HG02763 (cell line): ENCODE measurements around the gene DUSP18.
"Not testable (repeated sequence)": the region's sequence is repeated elsewhere in the genome, so short reads cannot be mapped to it uniquely, and the experiment has no call there.

Experiments
- ATAC-seq: cut with Tn5 transposase; IDR thresholded peaks from one replicate; pipeline ENCODE4 v1.9.1; 2021; ENCODE audit warnings: mild to moderate bottlenecking, moderate library complexity; ENCODE audit not compliant: unreplicated experiment

Gene DUSP18

GRCh38 chr22:30640839-30641430, 26.7 kb downstream of the DUSP18 start:
- ATAC-seq = no peak

- no peak for ATAC-seq
Observed at GRCh38 chr22:30640361-30640760, 27.3 kb downstream of the DUSP18 start.

- ATAC-seq = no peak
Observed at GRCh38 chr22:30637701-30638114, 30.0 kb downstream of the DUSP18 start.

GRCh38 chr22:30636226-30637077, 31.2 kb downstream of the DUSP18 start:
- ATAC-seq = no peak

- ATAC-seq = peak; percentile 66
Observed at GRCh38 chr22:30635273-30636225, 32.1 kb downstream of the DUSP18 start, which contains the start of gene SLC35E4. SLC35E4 (plus strand) TSS chr22:30635781; CDS start chr22:30636451, 670 bp downstream.

GRCh38 chr22:30634471-30635233, 33.0 kb downstream of the DUSP18 start:
- ATAC-seq = peak; percentile 55

GRCh38 chr22:30631469-30631868, 36.2 kb downstream of the DUSP18 start:
- not testable (repeated sequence) for ATAC-seq

- no peak for ATAC-seq
Observed at GRCh38 chr22:30628491-30628890, 39.2 kb downstream of the DUSP18 start.

- no peak for ATAC-seq
Observed at GRCh38 chr22:30627471-30627870, 40.2 kb downstream of the DUSP18 start.

- no peak for ATAC-seq
Observed at GRCh38 chr22:30626413-30626812, 41.3 kb downstream of the DUSP18 start.

GRCh38 chr22:30619909-30620308, 47.8 kb downstream of the DUSP18 start:
- not testable (repeated sequence) for ATAC-seq

- no peak for ATAC-seq
Observed at GRCh38 chr22:30617819-30618218, 49.9 kb downstream of the DUSP18 start.

GRCh38 chr22:30615543-30615954, 52.1 kb downstream of the DUSP18 start:
- ATAC-seq = no peak

- ATAC-seq = no peak
Observed at GRCh38 chr22:30614879-30615278, 52.8 kb downstream of the DUSP18 start.

- no peak for ATAC-seq
Observed at GRCh38 chr22:30614268-30614667, 53.4 kb downstream of the DUSP18 start.

- no peak for ATAC-seq
Observed at GRCh38 chr22:30612789-30613188, 54.9 kb downstream of the DUSP18 start.
